ENCODE data around the gene PPP1R12A.
A peak's percentile ranks its signal among the peaks of the same experiment; 100 is the strongest.
"Not testable (repeated sequence)": the region's sequence is repeated elsewhere in the genome, so short reads cannot be mapped to it uniquely, and the experiment has no call there.

Gene PPP1R12A

DNA sequence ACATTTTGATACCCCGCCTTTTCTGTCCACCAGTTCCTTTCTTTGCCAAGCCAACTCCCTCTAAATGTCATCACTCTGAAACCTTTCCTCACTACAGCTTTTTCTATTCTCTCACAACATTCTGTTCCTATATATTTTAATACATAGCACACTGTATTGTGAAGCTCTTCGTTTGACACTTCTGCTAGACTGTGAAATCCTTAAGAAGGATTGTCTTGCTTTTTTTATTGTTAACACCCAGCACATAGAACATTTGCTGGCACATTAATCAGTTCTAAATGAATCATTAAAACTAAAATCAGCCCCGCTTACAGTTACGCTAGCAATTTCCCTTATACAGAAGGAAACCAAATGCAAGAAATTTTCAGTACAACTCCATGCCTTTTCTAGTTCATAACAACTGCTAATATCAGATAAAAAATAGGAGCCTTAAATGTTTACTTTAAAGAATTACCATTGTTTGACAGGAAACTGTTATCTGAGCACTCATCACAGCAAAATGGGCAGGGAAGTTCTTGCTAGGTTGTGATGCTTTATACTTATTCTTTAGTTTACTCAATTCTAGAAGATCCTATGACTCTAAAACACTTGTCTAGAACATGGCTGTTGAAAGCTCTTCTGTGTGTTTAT is 93.5 kb downstream of the PPP1R12A start:
- no peak for DNase-seq

DNA sequence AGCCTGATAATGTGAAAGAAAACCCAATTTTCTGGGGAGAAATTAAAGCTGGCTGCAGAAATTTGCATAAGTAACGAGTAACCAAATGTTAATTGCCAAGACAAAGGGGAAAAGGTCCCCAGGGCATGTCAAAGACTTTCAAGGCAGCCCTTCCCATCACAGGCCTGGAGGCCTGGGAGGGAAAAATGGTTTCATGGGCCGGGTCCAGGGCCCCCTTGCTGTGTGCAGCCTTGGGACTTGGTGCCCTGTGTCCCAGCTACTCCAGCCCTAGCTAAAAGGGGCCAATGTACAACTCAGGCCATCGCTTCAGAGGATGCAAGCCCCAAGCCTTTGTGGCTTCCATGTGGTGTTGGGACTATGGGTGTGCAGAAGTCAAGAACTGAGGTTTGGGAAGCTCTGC is 96.5 kb downstream of the PPP1R12A start:
- DNase-seq: no peak

DNA sequence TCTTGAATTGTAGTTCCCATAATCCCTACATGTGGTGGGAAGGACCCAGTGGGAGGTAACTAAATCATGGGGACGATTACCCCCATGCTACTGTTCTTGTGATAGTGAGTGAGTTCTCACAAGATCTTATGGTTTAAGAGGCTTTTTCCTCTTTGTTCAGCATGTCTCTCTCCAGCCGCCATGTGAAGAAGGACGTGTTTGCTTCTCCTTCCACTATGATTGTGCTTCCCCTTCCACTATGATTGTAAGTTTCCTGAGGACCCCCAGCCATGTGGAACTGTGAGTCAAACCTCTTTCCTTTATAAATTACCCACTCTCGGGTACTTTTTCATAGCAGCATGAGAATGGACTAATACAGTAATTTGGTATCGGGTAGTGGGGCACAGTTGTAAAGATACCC is 97.3 kb downstream of the PPP1R12A start:
- DNase-seq: no peak

DNA sequence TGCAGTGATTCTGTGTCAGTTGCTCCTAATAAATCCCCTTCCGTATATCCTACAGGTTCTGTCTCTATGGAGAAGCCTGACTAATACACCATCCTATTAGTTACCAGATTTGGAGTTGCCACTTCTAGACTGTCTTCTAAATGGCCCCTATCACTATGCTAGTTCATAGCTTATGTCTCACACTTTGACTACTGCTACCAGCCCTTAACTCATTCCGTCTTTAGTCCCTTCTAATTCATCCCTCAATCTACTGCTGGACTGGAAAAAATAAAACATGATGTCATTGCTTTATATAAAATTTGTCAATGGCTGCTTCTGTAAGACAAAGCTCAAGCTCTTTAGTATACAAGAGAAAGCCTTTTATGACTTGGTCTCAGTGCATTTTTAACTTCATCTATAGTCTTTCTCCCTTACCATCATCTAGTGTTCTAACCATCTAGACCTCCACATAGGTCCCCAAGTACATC is 99.5 kb downstream of the PPP1R12A start:
- DNase-seq: no peak

DNA sequence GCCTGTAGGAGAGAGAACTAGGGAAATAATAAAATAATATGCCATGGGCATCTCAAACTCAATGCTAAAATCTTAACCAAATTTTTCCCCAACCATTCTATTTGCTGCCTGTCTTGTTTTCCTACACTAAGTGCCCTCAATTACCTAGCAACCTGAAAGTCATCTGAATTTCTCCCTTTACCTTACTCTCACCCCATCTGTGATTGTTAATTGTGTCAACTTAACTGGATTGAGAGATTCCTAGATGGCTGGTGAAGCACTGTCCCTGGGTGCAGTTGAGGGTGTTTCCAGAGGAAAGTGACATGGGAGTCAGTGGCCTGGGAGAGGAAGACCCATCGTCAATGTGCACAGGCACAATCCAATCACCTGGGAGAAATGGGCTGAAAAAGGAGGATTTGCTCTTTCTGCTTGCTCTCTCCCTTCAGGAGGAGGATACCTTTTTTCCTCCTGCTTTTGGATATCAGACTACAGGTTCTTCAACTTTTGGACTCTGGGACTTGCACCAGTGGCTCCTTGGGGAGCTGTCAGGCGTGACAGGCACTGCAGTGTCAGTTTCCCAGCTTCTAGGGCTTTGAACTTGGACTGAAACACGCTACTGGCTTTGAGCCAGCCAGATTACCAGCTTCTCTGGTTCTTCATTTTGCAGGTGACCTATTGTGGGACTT is 100.1 kb downstream of the PPP1R12A start:
- no peak for DNase-seq

DNA sequence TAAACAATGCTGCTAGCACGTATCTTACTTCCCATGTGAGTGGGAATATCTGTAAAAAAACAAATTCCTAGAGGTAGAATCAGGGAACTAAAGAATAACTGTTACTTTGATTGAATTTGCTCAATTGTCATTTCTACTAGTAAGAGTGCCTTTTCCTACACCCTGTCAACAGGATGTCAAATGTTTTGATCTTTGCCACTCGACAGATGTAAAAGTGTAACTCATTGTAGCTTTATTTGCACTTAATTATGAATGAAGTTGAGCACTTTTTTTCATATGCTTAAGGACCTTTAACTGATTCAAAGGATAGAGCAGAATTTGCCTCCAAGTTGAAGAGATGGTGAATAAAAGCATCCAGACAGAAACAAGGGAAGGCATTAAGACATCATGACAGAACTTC is 104.5 kb downstream of the PPP1R12A start:
- DNase-seq: no peak

DNA sequence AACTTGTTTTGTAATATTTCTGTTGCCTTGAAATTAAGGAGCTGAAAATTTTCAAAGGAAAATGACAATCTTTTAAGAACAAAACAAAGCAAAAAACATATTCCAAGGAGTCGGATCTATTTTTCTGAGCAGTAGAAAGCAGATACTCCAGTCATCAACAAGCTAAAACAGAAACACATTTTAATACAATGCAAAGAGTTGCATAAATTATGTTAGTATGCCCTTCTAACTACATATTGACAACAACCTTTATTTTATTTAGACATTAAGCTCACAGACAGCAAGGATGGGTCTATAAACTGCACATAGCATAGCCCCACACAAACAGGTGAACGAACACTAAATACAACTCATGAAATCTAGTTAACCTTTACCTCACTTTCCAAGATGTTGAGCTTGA is 106.0 kb downstream of the PPP1R12A start:
- no peak for DNase-seq

DNA sequence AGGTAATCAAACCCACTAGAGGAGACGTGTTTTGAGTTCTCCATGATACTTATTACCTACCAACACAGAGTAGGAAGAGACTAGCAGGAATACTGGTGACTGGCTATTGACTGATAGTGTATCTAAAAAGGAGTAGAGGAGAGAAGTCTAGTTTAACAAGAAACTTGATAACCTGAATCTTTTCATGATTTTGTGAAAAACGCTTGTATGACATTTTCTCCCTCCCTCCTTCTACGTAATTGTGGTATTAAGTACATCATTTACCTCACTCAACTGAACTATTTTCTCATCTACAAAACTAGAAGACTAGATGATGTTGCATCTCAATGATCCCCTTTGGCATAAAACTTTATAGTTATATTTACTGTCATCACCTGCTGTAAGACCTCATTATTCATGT is 107.4 kb downstream of the PPP1R12A start:
- no peak for DNase-seq

DNA sequence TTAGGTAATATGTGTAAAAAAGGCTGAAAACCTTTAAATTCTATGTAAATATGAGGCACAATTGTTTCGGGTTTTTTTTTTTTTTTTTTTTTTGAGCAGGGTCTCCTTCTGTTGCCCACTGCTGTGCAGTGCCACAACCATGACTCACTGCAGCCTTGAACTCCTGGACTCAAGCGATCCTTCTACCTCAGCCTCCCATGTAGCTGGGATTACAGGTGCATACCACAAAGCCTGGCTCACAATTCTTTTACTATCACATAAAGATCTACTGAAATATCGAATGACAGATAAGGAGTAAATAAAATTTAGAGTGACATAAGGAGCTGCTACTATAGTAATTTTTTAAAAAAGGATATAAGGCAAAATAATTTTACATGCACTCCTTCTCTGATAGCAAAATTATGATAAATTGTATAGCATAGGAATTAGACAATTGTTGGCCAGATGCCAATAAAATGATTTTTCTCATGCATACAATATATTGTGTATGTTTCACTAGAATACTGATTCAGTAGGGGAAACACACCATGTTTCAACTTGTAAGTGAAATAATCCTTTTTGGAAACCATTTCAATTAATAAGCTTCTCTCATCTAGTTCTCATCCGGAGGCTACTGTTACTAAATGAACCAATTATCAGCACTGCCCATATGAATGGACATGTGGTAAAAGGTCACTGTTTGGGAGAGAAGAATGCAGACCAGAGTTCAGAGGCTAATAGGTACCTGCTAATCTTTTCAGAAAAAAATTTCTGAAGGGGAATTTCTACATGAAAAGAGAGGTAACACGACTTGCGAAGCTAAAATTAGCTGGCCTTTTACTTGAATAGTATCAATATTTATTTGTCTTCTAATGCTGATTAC is 108.4 kb downstream of the PPP1R12A start:
- DNase-seq: peak; percentile 35

DNA sequence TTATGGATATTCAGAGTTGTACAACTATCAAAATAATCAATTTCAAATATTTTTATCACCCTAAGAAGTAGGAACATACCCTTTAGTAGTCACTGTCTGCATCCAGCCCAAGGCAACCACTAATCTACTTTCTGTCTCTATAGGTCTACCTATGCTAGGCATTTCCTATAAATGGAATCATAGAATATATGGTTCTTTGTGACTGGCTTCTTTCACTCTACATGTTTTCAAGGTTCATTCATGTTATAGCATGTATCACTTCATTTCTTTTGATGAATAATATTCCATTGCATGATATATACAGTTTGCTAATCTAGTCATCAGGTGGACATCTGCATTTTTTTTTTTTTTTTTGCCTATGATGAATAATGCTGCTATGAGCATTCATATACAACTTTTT is 112.4 kb downstream of the PPP1R12A start:
- no peak for DNase-seq

DNA sequence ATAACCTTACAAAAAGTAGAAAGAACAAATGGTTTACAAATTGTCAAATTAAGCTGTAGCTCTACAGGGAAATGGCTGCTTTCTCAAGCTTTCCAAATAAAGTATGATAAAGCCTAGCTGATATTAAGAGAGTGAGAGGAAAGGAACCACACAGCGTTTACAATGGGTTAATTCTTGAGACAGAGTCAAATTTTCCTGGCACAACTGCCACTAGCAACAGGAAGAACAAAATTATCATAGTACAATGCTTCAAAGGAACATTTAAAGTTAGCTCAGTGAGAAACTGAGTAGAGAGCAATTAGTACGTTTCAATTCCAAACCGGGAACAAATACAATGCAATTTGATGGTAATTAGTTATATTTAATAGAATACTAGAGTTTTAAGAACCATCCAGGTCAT is 116.0 kb downstream of the PPP1R12A start:
- no peak for DNase-seq

DNA sequence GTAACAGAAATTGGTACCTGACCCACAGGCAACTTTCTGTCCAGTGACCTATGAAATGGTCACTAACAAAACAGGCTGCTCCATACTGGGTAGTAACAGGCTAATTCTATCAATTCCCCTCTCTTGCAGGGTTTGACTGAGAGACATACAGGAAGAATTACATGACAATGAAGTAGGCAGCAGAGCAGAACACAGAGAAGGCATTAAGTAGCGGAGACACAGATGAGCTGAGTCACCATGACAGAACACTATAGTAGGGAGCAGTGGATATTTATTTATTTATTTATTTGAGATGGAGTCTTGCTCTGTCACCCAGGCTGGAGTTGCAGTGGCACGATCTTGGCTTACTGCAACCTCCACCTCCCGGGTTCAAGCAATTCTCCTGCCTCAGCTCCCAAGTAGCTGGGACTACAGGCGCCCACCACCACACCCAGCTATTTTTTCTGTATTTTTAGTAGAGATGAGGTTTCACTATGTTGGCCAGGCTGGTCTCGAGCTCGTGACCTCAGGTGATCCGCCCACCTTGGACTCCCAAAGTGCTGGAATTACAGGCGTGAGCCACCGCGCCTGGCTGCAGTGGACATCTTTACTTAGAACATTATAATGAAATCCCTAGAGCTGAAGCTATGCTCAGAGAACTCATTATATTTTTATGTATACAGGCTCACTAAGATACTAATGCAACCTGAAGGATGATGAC is 150.4 kb downstream of the PPP1R12A start:
- not testable (repeated sequence) for DNase-seq

DNA sequence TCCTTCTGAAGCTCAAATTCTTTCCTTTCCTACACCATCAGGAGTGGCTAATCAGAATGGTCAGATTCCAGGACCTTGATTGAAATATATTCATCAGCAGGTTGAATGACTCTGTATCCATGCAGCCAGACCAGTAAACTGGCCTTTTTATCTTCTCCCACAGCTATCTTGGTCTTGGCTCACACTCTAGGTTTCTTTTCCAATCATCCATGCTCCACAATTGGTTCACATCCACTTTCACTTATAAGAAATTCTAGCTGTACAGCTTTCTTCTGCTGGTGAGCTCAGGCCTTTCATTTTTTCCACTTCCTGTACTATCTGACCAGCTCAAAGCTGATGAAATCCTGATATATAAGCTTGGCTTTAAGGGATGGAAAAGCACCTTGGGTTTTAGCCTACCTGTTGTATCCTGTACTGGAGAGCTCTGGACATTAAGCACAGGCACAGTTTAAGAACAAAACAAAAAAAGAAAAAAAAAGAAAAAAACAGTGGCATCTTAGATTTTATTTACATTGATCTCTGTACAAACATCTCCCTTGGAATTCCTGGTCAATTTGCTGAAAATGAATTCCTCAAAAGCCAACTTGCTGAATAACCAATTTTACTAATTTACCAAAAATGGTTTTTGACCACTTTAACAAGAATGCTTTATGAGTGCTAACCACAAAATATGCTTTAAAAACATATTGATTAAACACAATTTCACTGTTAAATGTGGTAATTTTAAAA is 152.6 kb downstream of the PPP1R12A start:
- DNase-seq: no peak

DNA sequence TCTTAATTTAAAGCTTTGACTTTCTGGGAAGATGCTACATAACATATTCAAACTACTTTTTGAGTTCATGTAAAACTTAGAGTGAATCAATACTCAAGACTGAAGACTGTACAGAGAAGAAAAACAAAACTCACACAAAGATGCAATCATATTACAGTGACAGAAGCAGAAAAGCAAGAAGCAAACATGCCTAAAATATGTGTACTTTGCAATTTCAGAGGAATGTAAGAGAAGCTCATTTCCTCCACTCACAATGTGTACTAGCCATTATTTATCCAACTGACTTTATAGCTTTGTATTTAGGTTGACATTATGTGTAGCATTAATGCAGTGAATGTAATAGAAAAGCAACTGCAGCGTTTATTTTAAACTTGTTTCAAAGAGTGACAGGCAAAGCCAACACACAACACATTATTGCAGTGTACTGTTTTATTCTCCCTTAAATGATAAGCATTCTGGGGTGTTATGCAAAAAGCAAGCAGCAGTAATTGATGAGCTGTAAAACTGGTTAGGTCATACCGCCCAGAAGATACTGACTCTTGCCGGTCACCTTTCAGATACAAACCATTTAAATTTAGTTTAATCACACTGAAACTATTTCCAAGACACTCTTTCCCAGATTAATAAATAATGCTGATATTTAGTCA is 156.0 kb downstream of the PPP1R12A start:
- DNase-seq: no peak

DNA sequence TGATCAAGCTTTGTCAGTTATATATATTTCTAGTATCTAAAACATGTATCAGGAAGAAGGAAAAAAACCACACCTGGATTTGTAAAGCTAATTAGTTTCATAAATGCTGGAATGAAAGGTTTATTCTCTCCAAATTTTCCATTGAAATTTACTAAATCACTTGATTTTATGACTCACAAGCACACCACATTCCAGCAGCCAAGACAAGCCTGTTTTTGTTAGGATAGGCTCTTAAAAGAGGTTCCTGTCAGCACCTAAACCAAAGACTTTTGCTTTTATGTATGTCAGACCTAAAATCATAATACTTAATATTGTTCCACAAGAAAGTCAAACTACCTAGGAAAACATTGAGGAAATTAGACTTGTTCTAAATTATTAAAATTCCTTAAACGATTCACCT is 158.8 kb downstream of the PPP1R12A start:
- DNase-seq: no peak

DNA sequence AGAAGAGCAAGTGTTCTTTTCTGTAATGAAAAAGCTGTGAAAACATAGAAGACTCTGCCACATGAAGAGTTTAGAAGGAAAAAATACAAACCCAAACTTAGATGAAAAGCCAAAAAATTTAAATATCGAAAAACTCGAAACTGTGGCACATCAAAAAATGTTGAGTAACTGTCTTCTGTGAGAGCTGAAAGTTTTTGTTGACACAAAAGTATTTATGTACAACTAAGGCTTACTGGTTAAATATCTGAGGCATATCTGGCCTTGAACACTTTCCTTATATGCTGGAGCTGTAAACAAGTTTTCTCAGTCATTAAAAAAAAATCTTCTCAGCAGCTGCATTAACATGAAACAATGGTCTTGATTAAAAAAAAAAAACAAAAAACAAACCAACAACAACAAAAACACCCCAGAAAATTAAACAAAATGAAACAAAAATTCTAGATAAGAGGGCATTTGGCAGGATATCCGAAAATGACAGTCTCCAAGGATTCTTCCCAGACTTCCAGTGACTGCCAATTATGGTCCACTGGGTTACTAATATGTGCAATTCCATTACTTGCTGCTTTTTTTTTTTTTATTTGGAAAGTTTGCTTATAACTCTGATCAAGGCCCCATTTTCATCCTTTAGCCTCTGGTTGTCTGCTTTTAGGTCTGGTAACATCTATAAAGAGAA is 159.4 kb downstream of the PPP1R12A start:
- DNase-seq: no peak

DNA sequence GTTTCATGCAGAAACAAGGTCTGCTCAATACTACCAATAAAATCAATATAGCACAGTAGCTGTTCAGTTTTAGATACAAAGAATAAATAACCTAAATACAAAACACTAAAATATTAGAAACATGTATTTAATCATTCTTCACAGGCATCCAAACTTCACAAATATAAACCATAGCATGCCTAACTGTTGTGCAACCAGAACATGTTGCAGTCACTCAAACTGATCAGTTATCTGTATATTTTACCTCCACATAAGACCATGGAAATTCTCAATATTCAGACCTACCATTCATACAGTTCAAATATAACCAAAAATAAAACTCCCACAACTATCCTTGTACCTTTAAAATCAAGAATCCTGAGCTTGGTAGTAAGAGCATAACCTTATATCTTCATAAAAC is 161.0 kb downstream of the PPP1R12A start:
- no peak for DNase-seq

DNA sequence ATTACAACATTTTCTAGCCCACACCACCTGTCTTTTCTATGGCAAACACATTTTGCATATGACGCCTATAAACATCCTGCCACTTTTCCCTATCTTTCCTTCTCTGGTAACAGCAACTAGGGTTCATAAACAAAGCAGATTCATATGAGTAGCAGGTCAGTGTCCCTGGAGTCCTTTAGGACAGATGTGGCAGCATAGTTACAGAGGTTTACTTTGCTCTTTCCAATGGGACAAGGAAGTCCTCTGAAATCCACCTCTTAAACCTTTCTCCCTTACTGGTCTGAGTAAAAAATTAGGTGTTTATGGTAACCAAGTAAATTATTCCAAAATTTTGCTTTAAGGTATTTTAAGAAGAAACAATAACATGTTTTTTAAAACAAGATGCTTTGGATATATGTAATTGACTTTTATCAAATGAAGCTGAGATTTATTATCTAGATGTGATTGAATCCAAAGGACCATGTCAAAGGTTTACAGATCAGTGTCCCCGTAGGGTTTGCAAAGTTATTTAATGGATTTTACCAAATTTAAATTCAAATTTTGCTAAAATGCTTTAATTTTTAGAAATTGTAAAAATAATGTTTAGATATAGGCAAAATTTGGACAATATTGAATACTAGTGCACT is 164.9 kb downstream of the PPP1R12A start:
- DNase-seq: no peak

DNA sequence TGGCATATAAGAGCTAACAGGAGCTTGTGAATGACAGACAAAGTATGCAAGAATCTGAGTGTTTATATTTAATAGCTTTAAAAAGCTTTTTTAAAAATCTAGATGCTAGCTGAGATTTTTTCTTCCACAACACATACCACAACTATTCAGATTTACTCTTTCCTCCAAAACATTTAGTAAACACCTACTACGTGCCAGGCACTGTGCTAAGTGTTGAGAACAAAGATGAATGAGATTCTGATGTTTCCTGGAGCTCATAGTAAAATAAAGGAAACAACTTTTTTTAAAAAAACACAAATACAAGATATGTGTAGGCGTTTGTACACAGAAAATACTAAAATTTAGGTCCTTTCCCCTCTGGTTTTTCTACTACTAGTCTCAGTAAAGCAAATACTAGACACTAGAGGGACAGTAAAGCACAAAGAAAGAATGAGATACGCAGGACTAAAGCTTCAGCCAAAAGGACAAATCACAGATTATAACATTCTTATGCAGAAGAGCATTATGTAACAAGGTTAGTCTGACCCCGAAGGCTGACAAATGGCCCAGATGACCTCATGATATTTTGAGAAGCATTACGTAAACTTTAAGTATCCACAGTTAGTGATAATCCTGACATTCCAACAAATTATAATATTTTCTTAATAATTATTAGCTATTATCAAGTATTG is 165.6 kb downstream of the PPP1R12A start:
- no peak for DNase-seq

DNA sequence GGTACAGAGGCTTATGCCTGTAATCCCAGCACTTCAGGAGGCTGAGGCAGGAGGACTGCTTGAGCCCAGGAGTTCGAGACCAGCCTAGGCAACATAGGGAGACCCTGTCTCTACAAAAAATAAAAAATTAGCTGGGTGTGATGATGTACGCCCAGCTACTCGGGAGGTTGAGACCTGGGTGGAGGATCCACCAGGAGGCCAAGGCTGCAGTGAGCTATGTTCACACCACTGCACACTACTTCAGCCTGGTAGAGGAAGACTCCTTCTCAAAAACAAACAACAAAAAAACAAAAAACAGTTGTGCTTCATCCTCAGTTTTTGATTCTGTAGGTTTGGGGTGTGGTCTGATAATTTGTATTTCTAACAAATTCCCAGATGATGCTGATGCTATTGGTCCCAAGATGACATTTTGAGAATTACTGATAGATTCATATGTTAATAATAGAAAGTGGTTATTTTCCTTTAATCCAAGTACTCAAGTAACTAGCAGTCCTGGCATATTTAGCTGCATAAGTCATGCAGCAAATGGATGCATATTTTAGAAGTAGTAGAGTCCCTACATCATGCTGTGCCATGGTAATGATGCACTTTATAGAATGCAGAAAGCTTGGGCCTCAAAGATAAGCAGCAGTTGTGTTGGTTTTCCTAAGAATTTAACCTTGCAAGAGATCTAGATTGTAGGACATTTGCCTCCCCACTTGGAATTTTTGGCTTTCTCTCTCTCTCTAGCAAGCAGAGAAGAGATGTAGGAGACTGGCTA is 168.0 kb downstream of the PPP1R12A start:
- no peak for DNase-seq

Data from NCI-H2171 treated with DMSO at 0.1 percent for 48 hours (cell line).